ENCODE data around the gene RBM26. TPM values are rescaled to one million over a fixed set of nuclear protein-coding genes. Genes with fewer than 3 reads are reported as not detected.
"Not testable (repeated sequence)": the region's sequence is repeated elsewhere in the genome, so short reads cannot be mapped to it uniquely, and the experiment has no call there.

Gene RBM26
- total RNA-seq, 4 donors from 2014 or later: 54.7 to 67.5 (median 56.8) TPM

GRCh38 chr13:79282508-79282907, 123.5 kb downstream of the RBM26 start:
- DNase-seq: no peak
- intact Hi-C loops (cut with DNase I): no loop called here
- no peaks in the 10 kb centered on the region for H3K36me3 ChIP-seq
- no peak overlapping the region for H3K27ac ChIP-seq
- 71 to 85% methylated on average over 4 of the region's 4 CpGs for WGBS, 2 donors
- no peaks in the 10 kb centered on the region for H3K4me1 ChIP-seq
- TF ChIP-seq CTCF (IDR thresholded peaks at IDR 0.05) (no peak), POLR2A (IDR thresholded peaks at IDR 0.05) (no peak)
- H3K27me3 ChIP-seq: no peaks in the 10 kb centered on the region
- H3K9me3 ChIP-seq: no peaks in the 10 kb centered on the region
- no peak overlapping the region for H3K4me3 ChIP-seq (replicated peaks in 1 of 3)

GRCh38 chr13:79281339-79281747, 124.7 kb downstream of the RBM26 start:
- TF ChIP-seq CTCF (IDR thresholded peaks at IDR 0.05) (no peak), POLR2A (IDR thresholded peaks at IDR 0.05) (no peak)
- no peak for DNase-seq
- Histone ChIP-seq H3K4me1 (no peaks in the 10 kb centered on the region), H3K27me3 (no peaks in the 10 kb centered on the region), H3K36me3 (no peaks in the 10 kb centered on the region), H3K27ac (no peak overlapping the region), H3K9me3 (no peaks in the 10 kb centered on the region), H3K4me3 (replicated peaks in 1 of 3) (no peak overlapping the region)
- WGBS, 2 donors: 60 to 68% methylated on average over 3 of the region's 3 CpGs
- intact Hi-C loops (cut with DNase I): no loop called here

GRCh38 chr13:79279735-79280134, 126.3 kb downstream of the RBM26 start:
- H3K4me1 ChIP-seq; H3K27ac ChIP-seq; H3K36me3 ChIP-seq; H3K27me3 ChIP-seq; intact Hi-C loops (cut with DNase I); H3K9me3 ChIP-seq; H3K4me3 ChIP-seq (replicated peaks in 1 of 3); DNase-seq: not testable (repeated sequence)
- 87 to 91% methylated on average over 12 of the region's 12 CpGs for WGBS, 2 donors

- DNase-seq: no peak
- Histone ChIP-seq H3K36me3 (no peaks in the 10 kb centered on the region), H3K9me3 (no peaks in the 10 kb centered on the region), H3K27me3 (no peaks in the 10 kb centered on the region), H3K27ac (no peak overlapping the region), H3K4me3 (replicated peaks in 1 of 3) (no peak overlapping the region), H3K4me1 (peaks cover 0 to 5% of the 10 kb centered on the region in 2 donors)
- intact Hi-C loops (cut with DNase I): no loop called here
- TF ChIP-seq CTCF (IDR thresholded peaks at IDR 0.05): no peak
- no peak for TF ChIP-seq POLR2A (IDR thresholded peaks at IDR 0.05)
Measured at GRCh38 chr13:79273045-79273444, 133.0 kb downstream of the RBM26 start.

- TF ChIP-seq POLR2A (IDR thresholded peaks at IDR 0.05) (no peak), CTCF (IDR thresholded peaks at IDR 0.05) (no peak)
- no peak overlapping the region for H3K4me3 ChIP-seq (replicated peaks in 1 of 3)
- H3K27me3 ChIP-seq: no peaks in the 10 kb centered on the region
- DNase-seq: no peak
- intact Hi-C loops (cut with DNase I): no loop called here
- no peaks in the 10 kb centered on the region for H3K36me3 ChIP-seq
- peaks cover 0 to 5% of the 10 kb centered on the region in 2 donors for H3K4me1 ChIP-seq
- no peaks in the 10 kb centered on the region for H3K9me3 ChIP-seq
- no peak overlapping the region for H3K27ac ChIP-seq
- 19 to 32% methylated on average over 1 of the region's 1 CpG for WGBS, 2 donors
Measured at GRCh38 chr13:79271616-79272015, 134.4 kb downstream of the RBM26 start.

- Histone ChIP-seq H3K27me3 (no peaks in the 10 kb centered on the region), H3K27ac (no peak overlapping the region), H3K36me3 (no peaks in the 10 kb centered on the region), H3K4me3 (replicated peaks in 1 of 3) (no peak overlapping the region), H3K4me1 (peaks cover 0 to 5% of the 10 kb centered on the region in 2 donors), H3K9me3 (no peaks in the 10 kb centered on the region)
- 88 to 91% methylated on average over 3 of the region's 3 CpGs for WGBS, 2 donors
- intact Hi-C loops (cut with DNase I): no loop called here
- no peak for TF ChIP-seq POLR2A (IDR thresholded peaks at IDR 0.05)
- TF ChIP-seq CTCF (IDR thresholded peaks at IDR 0.05): no peak
- no peak for DNase-seq
Measured at GRCh38 chr13:79270859-79271258, 135.2 kb downstream of the RBM26 start.

Measured in thyroid gland (tissue), 4 donors.